Mammary epithelial cell (primary cell): ENCODE measurements around the gene GOLGA8B.
"Not testable (repeated sequence)": the region's sequence is repeated elsewhere in the genome, so short reads cannot be mapped to it uniquely, and the experiment has no call there.

ENCODE experiments used
- EZH2 ChIP-seq: IDR thresholded peaks from 2 replicates; pipeline ENCODE4 v1.6.1; 2012; ENCODE audit warnings: low read length, inconsistent platforms, borderline replicate concordance
- TF ChIP-seq, protein P1 (sequence below), 2 donors: IDR thresholded peaks in 1 of 2; conservative IDR thresholded peaks in 1 of 2; 2 replicates each; pipeline ENCODE4 v1.5.1; 2011 to 2012; ENCODE audit warnings: inconsistent platforms in 2 of 2, low read length in 2 of 2, mild to moderate bottlenecking in 2 of 2, control low read depth in 1 of 2, low read depth in 1 of 2; ENCODE audit not compliant: insufficient read depth in 1 of 2; ENCODE audit errors: extremely low read depth in 1 of 2

DNA sequence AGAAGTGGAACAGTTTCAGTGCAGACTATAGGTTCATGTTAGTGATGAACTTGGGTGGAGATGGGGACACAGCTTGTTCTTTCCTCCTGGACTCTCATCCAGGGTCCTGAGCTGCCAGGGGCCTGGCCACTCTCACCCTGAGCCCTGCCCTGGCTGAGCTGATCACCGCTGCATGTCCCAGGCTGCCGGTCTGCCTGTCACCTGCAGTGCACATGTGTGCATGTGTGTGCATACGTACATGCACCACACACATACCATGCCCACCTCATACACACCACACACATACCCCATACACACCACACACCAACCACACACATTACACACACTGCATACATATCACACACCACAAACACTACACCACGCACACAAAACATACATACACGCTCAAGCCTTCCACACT, 29.3 kb downstream of the GOLGA8B start:
- TF ChIP-seq, protein P1, sequence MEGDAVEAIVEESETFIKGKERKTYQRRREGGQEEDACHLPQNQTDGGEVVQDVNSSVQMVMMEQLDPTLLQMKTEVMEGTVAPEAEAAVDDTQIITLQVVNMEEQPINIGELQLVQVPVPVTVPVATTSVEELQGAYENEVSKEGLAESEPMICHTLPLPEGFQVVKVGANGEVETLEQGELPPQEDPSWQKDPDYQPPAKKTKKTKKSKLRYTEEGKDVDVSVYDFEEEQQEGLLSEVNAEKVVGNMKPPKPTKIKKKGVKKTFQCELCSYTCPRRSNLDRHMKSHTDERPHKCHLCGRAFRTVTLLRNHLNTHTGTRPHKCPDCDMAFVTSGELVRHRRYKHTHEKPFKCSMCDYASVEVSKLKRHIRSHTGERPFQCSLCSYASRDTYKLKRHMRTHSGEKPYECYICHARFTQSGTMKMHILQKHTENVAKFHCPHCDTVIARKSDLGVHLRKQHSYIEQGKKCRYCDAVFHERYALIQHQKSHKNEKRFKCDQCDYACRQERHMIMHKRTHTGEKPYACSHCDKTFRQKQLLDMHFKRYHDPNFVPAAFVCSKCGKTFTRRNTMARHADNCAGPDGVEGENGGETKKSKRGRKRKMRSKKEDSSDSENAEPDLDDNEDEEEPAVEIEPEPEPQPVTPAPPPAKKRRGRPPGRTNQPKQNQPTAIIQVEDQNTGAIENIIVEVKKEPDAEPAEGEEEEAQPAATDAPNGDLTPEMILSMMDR (conservative IDR thresholded peaks at IDR 0.05 in 1 of 2, IDR thresholded peaks at IDR 0.05 in 1 of 2; ENCODE audit: extremely low read depth in 1 of 2, insufficient read depth in 1 of 2, low read depth in 1 of 2, low read length in 2 of 2): not testable (repeated sequence)
- TF ChIP-seq EZH2: not testable (repeated sequence)
